ENCODE results near the gene ZP4.

Gene ZP4

GRCh38 chr1:237890822-237891221 is at the start of gene ZP4:
ZP4 (minus strand) TSS chr1:237890922; CDS start chr1:237890635, 287 bp downstream.
- no peak for DNase-seq

- no peak for DNase-seq
Measured at GRCh38 chr1:237938553-237938952, 47.8 kb upstream of the ZP4 start.

- no peak for DNase-seq
Measured at GRCh38 chr1:237938068-237938467, 47.3 kb upstream of the ZP4 start.

GRCh38 chr1:237932816-237933215 is 42.1 kb upstream of the ZP4 start:
- no peak for DNase-seq

- no peak for DNase-seq
Measured at GRCh38 chr1:237931581-237931980, 40.9 kb upstream of the ZP4 start.

GRCh38 chr1:237927198-237927597 is 36.5 kb upstream of the ZP4 start:
- no peak for DNase-seq

GRCh38 chr1:237921306-237921705 is 30.6 kb upstream of the ZP4 start:
- no peak for DNase-seq

- DNase-seq: no peak
Measured at GRCh38 chr1:237913345-237913744, 22.6 kb upstream of the ZP4 start.

GRCh38 chr1:237911911-237912310 is 21.2 kb upstream of the ZP4 start:
- no peak for DNase-seq

GRCh38 chr1:237910834-237911233 is 20.1 kb upstream of the ZP4 start:
- no peak for DNase-seq

- no peak for DNase-seq
Measured at GRCh38 chr1:237903961-237904360, 13.2 kb upstream of the ZP4 start.

GRCh38 chr1:237902960-237903743 is 12.4 kb upstream of the ZP4 start:
- no peak for DNase-seq

- no peak for DNase-seq
Measured at GRCh38 chr1:237901299-237901934, 10.7 kb upstream of the ZP4 start.

- DNase-seq: no peak
Measured at GRCh38 chr1:237895630-237896029, 4.9 kb upstream of the ZP4 start.

GRCh38 chr1:237894131-237894530 is 3.4 kb upstream of the ZP4 start:
- peak; percentile 30 for DNase-seq

GRCh38 chr1:237891979-237892378 is 1.3 kb upstream of the ZP4 start:
- no peak for DNase-seq

- DNase-seq: no peak
Measured at GRCh38 chr1:237891266-237891665, 544 bp upstream of the ZP4 start.

GRCh38 chr1:237890416-237890815 is 306 bp downstream of the ZP4 start:
- no peak for DNase-seq

GRCh38 chr1:237888143-237888542 is 2.6 kb downstream of the ZP4 start:
- no peak for DNase-seq

GRCh38 chr1:237887542-237887941 is 3.2 kb downstream of the ZP4 start:
- DNase-seq: no peak

- DNase-seq: no peak
Measured at GRCh38 chr1:237884237-237884636, 6.5 kb downstream of the ZP4 start.

- DNase-seq: no peak
Measured at GRCh38 chr1:237879195-237879594, 11.5 kb downstream of the ZP4 start.

GRCh38 chr1:237878406-237878805 is 12.3 kb downstream of the ZP4 start:
- no peak for DNase-seq

- DNase-seq: no peak
Measured at GRCh38 chr1:237877631-237878030, 13.1 kb downstream of the ZP4 start.

- DNase-seq: no peak
Measured at GRCh38 chr1:237875291-237875690, 15.4 kb downstream of the ZP4 start.
